CD14-positive monocyte (primary cell): ENCODE measurements around the gene PARP12. TPM values are rescaled to one million over a fixed set of nuclear protein-coding genes. Genes with fewer than 3 reads are reported as not detected.

ENCODE experiments used
- DNase-seq, 3 donors: peaks; one replicate each; pipeline ENCODE4 v3.0.0-alpha.2; 2011 to 2022
- H2AFZ ChIP-seq: 2 replicates; pipeline ENCODE4 v1.6.0; 2012; ENCODE audit warnings: mild to moderate bottlenecking, low read depth, low read length, inconsistent platforms; ENCODE audit not compliant: insufficient read depth, poor library complexity, severe bottlenecking
- H3K27ac ChIP-seq, 2 donors: 1 replicate in 1 of 2; 2 replicates in 1 of 2; pipeline ENCODE4 v1.5.1; 2012 to 2013; ENCODE audit warnings: low read length in 2 of 2, control low read depth in 1 of 2, inconsistent platforms in 1 of 2, low read depth in 1 of 2, mild to moderate bottlenecking in 1 of 2
- H3K27me3 ChIP-seq, 2 donors: one replicate each; pipeline versions ENCODE4 v1.6.0 to v1.6.1; 2011 to 2013; ENCODE audit warnings: low read length in 2 of 2; ENCODE audit not compliant: control insufficient read depth in 2 of 2, insufficient read depth in 2 of 2
- H3K36me3 ChIP-seq, 2 donors: replicated peaks in 1 of 2; 1 replicate in 1 of 2; 2 replicates in 1 of 2; pipeline versions ENCODE4 v1.5.1 to v1.6.1; 2012 to 2013; ENCODE audit warnings: low read length in 2 of 2, control low read depth in 1 of 2, inconsistent platforms in 1 of 2, mild to moderate bottlenecking in 1 of 2; ENCODE audit not compliant: insufficient read depth in 2 of 2, control insufficient read depth in 1 of 2
- H3K4me1 ChIP-seq, 2 donors: 1 replicate in 1 of 2; 2 replicates in 1 of 2; pipeline versions ENCODE4 v1.5.1 to v1.6.1; 2012 to 2013; ENCODE audit warnings: low read length in 2 of 2, control low read depth in 1 of 2, inconsistent platforms in 1 of 2, mild to moderate bottlenecking in 1 of 2, moderate library complexity in 1 of 2; ENCODE audit not compliant: insufficient read depth in 2 of 2, control insufficient read depth in 1 of 2
- H3K4me2 ChIP-seq: replicated peaks from 2 replicates; pipeline ENCODE3; 2012; ENCODE audit warnings: low read length, moderate library complexity, mild to moderate bottlenecking; ENCODE audit not compliant: poor library complexity, severe bottlenecking; ENCODE audit errors: extremely low read depth
- H3K4me3 ChIP-seq, 3 experiments: fragments of 200-600 bp in 1 of 3; sonication (generic) in 1 of 3; replicated peaks in 1 of 3; 1 replicate in 2 of 3; 2 replicates in 1 of 3; pipeline ENCODE4 v1.5.1; 2011 to 2013; ENCODE audit warnings: low read length in 3 of 3, mild to moderate bottlenecking in 3 of 3, control low read depth in 2 of 3, low read depth in 2 of 3, inconsistent platforms in 1 of 3, moderate library complexity in 1 of 3
- H3K79me2 ChIP-seq: 2 replicates; pipeline ENCODE4 v1.6.0; 2012; ENCODE audit warnings: mild to moderate bottlenecking, control low read depth, inconsistent platforms, low read length, moderate library complexity; ENCODE audit not compliant: insufficient read depth
- H3K9ac ChIP-seq: 2 replicates; pipeline ENCODE4 v1.6.0; 2017; ENCODE audit warnings: low read length, mild to moderate bottlenecking; ENCODE audit not compliant: insufficient read depth, poor library complexity, severe bottlenecking
- H3K9me3 ChIP-seq, 2 donors: replicated peaks in 1 of 2; 1 replicate in 1 of 2; 2 replicates in 1 of 2; pipeline versions ENCODE4 v1.5.1 to v1.6.1; 2012 to 2013; ENCODE audit warnings: low read length in 2 of 2, control low read depth in 1 of 2; ENCODE audit not compliant: control insufficient read depth in 1 of 2, insufficient read depth in 1 of 2
- H4K20me1 ChIP-seq: 2 replicates; pipeline ENCODE4 v1.6.0; 2012; ENCODE audit warnings: mild to moderate bottlenecking, low read length, control low read depth, moderate library complexity; ENCODE audit not compliant: insufficient read depth
- H3K27ac Mint-ChIP-seq, 7 donors: one replicate each; pipeline ENCODE4 v1.8.0; 2020; ENCODE audit warnings: mild to moderate bottlenecking in 7 of 7, mixed read lengths in 7 of 7, moderate library complexity in 6 of 7, inconsistent platforms in 2 of 7
- H3K27me3 Mint-ChIP-seq, 3 donors: one replicate each; pipeline ENCODE4 v1.8.0; 2021 to 2022; ENCODE audit warnings: low read depth in 3 of 3, mild to moderate bottlenecking in 3 of 3, mixed read lengths in 3 of 3, moderate library complexity in 3 of 3, inconsistent platforms in 1 of 3
- H3K36me3 Mint-ChIP-seq, 2 donors: one replicate each; pipeline ENCODE4 v1.8.0; 2020; ENCODE audit warnings: mixed read lengths in 2 of 2, inconsistent platforms in 1 of 2, mild to moderate bottlenecking in 1 of 2
- H3K4me1 Mint-ChIP-seq: one replicate; pipeline ENCODE4 v1.8.0; 2020; ENCODE audit warnings: mild to moderate bottlenecking, mixed read lengths
- H3K4me3 Mint-ChIP-seq, 2 donors: one replicate each; pipeline ENCODE4 v1.8.0; 2020; ENCODE audit warnings: mild to moderate bottlenecking in 2 of 2, mixed read lengths in 2 of 2, moderate library complexity in 1 of 2
- H3K9me3 Mint-ChIP-seq, 7 donors: one replicate each; pipeline ENCODE4 v1.8.0; 2020 to 2022; ENCODE audit warnings: mixed read lengths in 7 of 7, mild to moderate bottlenecking in 6 of 7, moderate library complexity in 6 of 7, inconsistent platforms in 2 of 7
- WGBS: methylation state at CpG from one replicate; pipeline ENCODE4 v1.1.5; 2013; ENCODE audit warnings: missing lambda C conversion rate; ENCODE audit not compliant: insufficient coverage; 5-methylcytosine and 5-hydroxymethylcytosine counted together
- intact Hi-C, 2 donors: fragments of 100-400 bp; cut with micrococcal nuclease; formaldehyde crosslinking; loops; one replicate each; pipeline versions ENCODE4 v1.15.0 to v1.15.1; 2023
- polyA plus RNA-seq, 3 donors: library from polyadenylated mRNA; depleted of rRNA in 1 of 3; unstranded in 2 of 3; stranded (reverse) in 1 of 3; fragments of 300-500 nt in 2 of 3; fragments of >200 nt in 1 of 3; fragmentation: Illumina TruSeq in 2 of 3; gene quantifications; 1 replicate in 2 of 3; 2 replicates in 1 of 3; pipeline ENCODE4 v1.2.3, GENCODE V29; 2012 to 2021
- TF ChIP-seq, protein P1 (sequence below): fragments of 200-600 bp; IDR thresholded peaks from one replicate; pipeline ENCODE4 v1.8.0; 2022; ENCODE audit warnings: antibody characterized with exemption, mild to moderate bottlenecking

Gene PARP12
- polyA plus RNA-seq, 3 donors, result 16.7 to 116 (median 37.8) TPM

DNA sequence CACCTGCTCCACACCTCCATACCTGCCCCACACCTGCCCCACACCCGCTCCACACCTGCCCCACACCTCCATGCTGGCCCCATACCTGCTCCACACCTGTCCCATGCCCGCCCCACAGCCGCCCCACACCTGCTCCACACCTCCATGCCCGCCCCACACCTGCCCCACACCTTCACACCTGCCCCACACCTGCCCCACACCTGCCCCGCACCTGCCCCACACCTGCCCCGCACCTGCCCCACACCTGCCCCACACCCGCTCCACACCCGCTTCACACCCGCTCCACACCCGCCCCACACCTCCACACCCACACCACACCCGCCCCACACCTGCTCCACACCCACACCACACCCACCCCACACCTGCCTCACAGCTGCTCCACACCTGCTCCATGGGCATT is 53.0 kb downstream of the PARP12 start:
- intact Hi-C loops, result loop anchor here in 1 of 2 donors (10.0 kb wide), 1 partner anchor 365 kb away; no protein-coding TSS in a partner anchor
- Histone ChIP-seq H3K9ac (no peak overlapping the region), H3K27me3 (no peaks in the 10 kb centered on the region), H4K20me1 (peaks cover 85% of the 10 kb centered on the region), H3K4me2 (no peak overlapping the region), H3K36me3 (peaks cover 69 to 95% of the 10 kb centered on the region in 2 donors), H3K4me1 (no peaks in the 10 kb centered on the region), H3K4me3 (no peak overlapping the region), H3K9me3 (no peaks in the 10 kb centered on the region), H2AFZ (no peak overlapping the region), H3K27ac (no peak overlapping the region), H3K79me2 (no peaks in the 10 kb centered on the region)
- Mint-ChIP-seq H3K27me3 (peaks cover 0 to 5% (median 2%) of the 10 kb centered on the region in 3 donors), H3K27ac (no peak overlapping the region), H3K4me3 (no peak overlapping the region), H3K9me3 (no peaks in the 10 kb centered on the region), H3K36me3 (peaks cover 75 to 92% of the 10 kb centered on the region in 2 donors), H3K4me1 (no peaks in the 10 kb centered on the region)
- WGBS, result 100% methylated on average over 3 of the region's 11 CpGs
- DNase-seq, result no peak
- TF ChIP-seq, protein P1, sequence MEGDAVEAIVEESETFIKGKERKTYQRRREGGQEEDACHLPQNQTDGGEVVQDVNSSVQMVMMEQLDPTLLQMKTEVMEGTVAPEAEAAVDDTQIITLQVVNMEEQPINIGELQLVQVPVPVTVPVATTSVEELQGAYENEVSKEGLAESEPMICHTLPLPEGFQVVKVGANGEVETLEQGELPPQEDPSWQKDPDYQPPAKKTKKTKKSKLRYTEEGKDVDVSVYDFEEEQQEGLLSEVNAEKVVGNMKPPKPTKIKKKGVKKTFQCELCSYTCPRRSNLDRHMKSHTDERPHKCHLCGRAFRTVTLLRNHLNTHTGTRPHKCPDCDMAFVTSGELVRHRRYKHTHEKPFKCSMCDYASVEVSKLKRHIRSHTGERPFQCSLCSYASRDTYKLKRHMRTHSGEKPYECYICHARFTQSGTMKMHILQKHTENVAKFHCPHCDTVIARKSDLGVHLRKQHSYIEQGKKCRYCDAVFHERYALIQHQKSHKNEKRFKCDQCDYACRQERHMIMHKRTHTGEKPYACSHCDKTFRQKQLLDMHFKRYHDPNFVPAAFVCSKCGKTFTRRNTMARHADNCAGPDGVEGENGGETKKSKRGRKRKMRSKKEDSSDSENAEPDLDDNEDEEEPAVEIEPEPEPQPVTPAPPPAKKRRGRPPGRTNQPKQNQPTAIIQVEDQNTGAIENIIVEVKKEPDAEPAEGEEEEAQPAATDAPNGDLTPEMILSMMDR, result no peak

DNA sequence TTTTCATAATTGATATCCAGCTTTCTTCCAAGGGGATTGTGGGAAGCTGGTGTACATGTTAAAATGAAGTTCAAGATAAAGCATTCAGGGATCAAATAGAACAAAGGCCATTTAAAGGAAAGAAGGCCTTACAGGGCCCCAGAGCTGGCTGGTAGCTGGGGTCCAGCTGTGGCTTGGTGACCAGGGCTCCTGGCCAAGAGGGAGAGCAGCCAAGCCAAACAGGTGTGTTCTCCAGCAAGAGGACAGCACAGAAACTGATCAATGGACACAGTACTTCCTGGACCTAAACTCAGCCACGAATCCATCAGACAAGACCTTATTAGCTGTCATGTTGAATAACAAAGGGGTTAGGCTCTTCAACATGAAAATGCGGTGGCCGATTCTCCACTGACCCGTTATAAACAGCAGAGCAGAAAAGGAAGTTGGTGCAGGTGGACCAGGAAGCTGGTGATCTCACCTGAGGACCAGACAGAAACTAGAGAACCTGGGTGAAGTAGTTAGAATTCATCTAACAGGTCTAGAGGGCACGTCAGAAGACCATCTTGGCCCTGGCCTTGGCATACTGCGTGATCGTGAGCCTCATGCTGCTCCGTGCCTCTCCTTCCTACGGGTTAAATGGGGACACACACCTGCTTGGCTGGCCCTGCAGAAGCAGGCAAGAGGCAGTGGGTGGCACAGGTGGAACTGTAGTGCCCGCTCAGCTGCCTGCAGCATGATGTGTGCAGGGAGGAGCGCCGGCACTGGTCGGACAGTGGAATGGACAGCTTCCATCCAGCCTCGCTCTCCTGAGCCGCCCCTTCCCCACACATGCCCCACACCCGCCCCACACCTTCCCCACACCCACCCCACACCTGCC is 53.8 kb downstream of the PARP12 start:
- no peak overlapping the region for H3K9ac ChIP-seq
- DNase-seq, result no peak
- no peaks in the 10 kb centered on the region for H3K27me3 ChIP-seq
- WGBS, result 97% methylated on average over 13 of the region's 16 CpGs
- peaks cover 88% of the 10 kb centered on the region for H4K20me1 ChIP-seq
- no peak overlapping the region for H3K27ac ChIP-seq
- no peak overlapping the region for H3K4me3 ChIP-seq
- Mint-ChIP-seq H3K9me3 (no peaks in the 10 kb centered on the region), H3K4me1 (no peaks in the 10 kb centered on the region), H3K4me3 (no peak overlapping the region), H3K27me3 (peaks cover 0 to 3% (median 2%) of the 10 kb centered on the region in 3 donors), H3K27ac (peak overlapping the region in 2 of 7 donors; percentile 59 to 61), H3K36me3 (peaks cover 72 to 92% of the 10 kb centered on the region in 2 donors)
- H3K4me1 ChIP-seq, result no peaks in the 10 kb centered on the region
- intact Hi-C loops, result loop anchor here in 1 of 2 donors (10.0 kb wide), 1 partner anchor 364 kb away; no protein-coding TSS in a partner anchor
- H3K4me2 ChIP-seq, result no peak overlapping the region
- H3K79me2 ChIP-seq, result no peaks in the 10 kb centered on the region
- H2AFZ ChIP-seq, result no peak overlapping the region
- TF ChIP-seq, protein P1, result no peak
- H3K9me3 ChIP-seq, result no peaks in the 10 kb centered on the region
- peaks cover 63 to 94% of the 10 kb centered on the region in 2 donors for H3K36me3 ChIP-seq
